Fibroblast of lung (primary cell): Measurements from ENCODE around the gene ATP10B. TPM values are rescaled to one million over a fixed set of nuclear protein-coding genes. Genes with fewer than 3 reads are reported as not detected.

ENCODE experiments used
- DNase-seq, 2 donors: peaks; one replicate each; pipeline versions ENCODE4 v3.0.0 to v3.0.0-alpha.2; 2010; ENCODE audit warnings: low read depth in 2 of 2
- H2AFZ ChIP-seq: 2 replicates; pipeline ENCODE4 v1.5.1; 2012; ENCODE audit warnings: low read length, control low read depth, inconsistent platforms
- H3K27ac ChIP-seq: 2 replicates; pipeline ENCODE4 v1.5.1; 2011; ENCODE audit warnings: low read length, control low read depth; ENCODE audit not compliant: insufficient read depth
- H3K27me3 ChIP-seq: 2 replicates; pipeline ENCODE4 v1.5.1; 2011; ENCODE audit warnings: mild to moderate bottlenecking, low read length; ENCODE audit not compliant: control insufficient read depth, insufficient read depth
- H3K36me3 ChIP-seq: 2 replicates; pipeline ENCODE4 v1.5.1; 2011; ENCODE audit warnings: low read length; ENCODE audit not compliant: control insufficient read depth, insufficient read depth
- H3K4me1 ChIP-seq: 2 replicates; pipeline ENCODE4 v1.5.1; 2011; ENCODE audit warnings: low read length; ENCODE audit not compliant: control insufficient read depth, insufficient read depth; ENCODE audit errors: extremely low read depth
- H3K4me2 ChIP-seq: 2 replicates; pipeline ENCODE4 v1.5.1; 2011; ENCODE audit warnings: low read length, control low read depth; ENCODE audit not compliant: insufficient read depth; ENCODE audit errors: extremely low read depth
- H3K4me3 ChIP-seq, 4 experiments: fragments of 200-600 bp in 1 of 4; sonication (generic) in 1 of 4; replicated peaks in 1 of 4; 2 replicates each; pipeline ENCODE4 v1.5.1; 2011 to 2016; ENCODE audit warnings: low read length in 4 of 4, low read depth in 3 of 4, mild to moderate bottlenecking in 3 of 4, control low read depth in 2 of 4, inconsistent platforms in 1 of 4, mixed read lengths in 1 of 4; ENCODE audit not compliant: insufficient read depth in 1 of 4; ENCODE audit errors: control extremely low read depth in 1 of 4
- H3K79me2 ChIP-seq: 2 replicates; pipeline ENCODE4 v1.5.1; 2012; ENCODE audit warnings: mild to moderate bottlenecking, low read length, inconsistent platforms; ENCODE audit not compliant: control insufficient read depth, insufficient read depth
- H3K9ac ChIP-seq: 2 replicates; pipeline ENCODE4 v1.5.1; 2011; ENCODE audit warnings: mild to moderate bottlenecking, low read length, control low read depth; ENCODE audit not compliant: insufficient read depth
- H3K9me3 ChIP-seq: 2 replicates; pipeline ENCODE4 v1.5.1; 2012; ENCODE audit warnings: low read depth, low read length; ENCODE audit not compliant: control insufficient read depth, insufficient read depth
- H4K20me1 ChIP-seq: 2 replicates; pipeline ENCODE4 v1.5.1; 2011; ENCODE audit warnings: low read length; ENCODE audit not compliant: control insufficient read depth, insufficient read depth; ENCODE audit errors: extremely low read depth
- EZH2 ChIP-seq: IDR thresholded peaks from 2 replicates; pipeline ENCODE4 v1.5.1; 2012; ENCODE audit warnings: low read length, control low read depth, mild to moderate bottlenecking; ENCODE audit errors: missing control alignments
- polyA plus RNA-seq, 2 donors: library from polyadenylated mRNA; depleted of rRNA in 1 of 2; stranded (reverse) in 1 of 2; unstranded in 1 of 2; fragments of >200 nt; gene quantifications; 2 replicates each; pipeline ENCODE4 v1.2.1, GENCODE V29; 2011 to 2012; ENCODE audit warnings: missing spikeins in 1 of 2
- total RNA-seq: library from RNA; depleted of rRNA; stranded (reverse); fragments of >200 nt; gene quantifications from 2 replicates; pipeline ENCODE4 v1.2.1, GENCODE V29; 2014
- TF ChIP-seq, protein P1 (sequence below), 2 donors: IDR thresholded peaks in 1 of 2; conservative IDR thresholded peaks in 1 of 2; 1 replicate in 1 of 2; 2 replicates in 1 of 2; pipeline ENCODE4 v1.5.1; 2011 to 2012; ENCODE audit warnings: low read length in 2 of 2, control low read depth in 1 of 2, inconsistent platforms in 1 of 2, low read depth in 1 of 2, mild to moderate bottlenecking in 1 of 2

The ATP10B gene
- total and polyA plus RNA-seq, 2 donors (not counting 1 experiment from before 2014, with no cell fraction given), result not detected

DNA sequence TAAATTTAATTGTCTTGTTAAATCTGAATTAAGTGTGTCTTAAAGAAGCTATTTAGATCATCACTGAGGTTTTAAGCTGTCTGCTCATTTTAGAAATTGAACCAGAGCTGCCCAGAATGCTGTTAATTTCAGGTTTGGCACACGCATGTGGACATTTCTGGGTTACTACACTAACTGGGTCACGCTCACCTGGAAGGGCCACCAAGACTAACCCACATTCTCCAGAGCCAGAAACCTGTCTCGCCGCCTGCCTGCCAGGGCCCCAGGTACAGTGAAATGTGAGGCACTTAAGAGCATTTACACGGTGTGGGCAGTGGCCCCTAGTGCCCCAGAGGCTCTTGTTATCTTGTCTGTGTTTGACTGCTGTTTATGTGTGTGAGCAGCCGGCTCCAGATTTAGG, 46.6 kb downstream of the ATP10B start:
- H2AFZ ChIP-seq, result no peak overlapping the region
- H4K20me1 ChIP-seq, result no peaks in the 10 kb centered on the region
- no peaks in the 10 kb centered on the region for H3K79me2 ChIP-seq
- no peak for DNase-seq
- no peaks in the 10 kb centered on the region for H3K9me3 ChIP-seq
- TF ChIP-seq, protein P1, sequence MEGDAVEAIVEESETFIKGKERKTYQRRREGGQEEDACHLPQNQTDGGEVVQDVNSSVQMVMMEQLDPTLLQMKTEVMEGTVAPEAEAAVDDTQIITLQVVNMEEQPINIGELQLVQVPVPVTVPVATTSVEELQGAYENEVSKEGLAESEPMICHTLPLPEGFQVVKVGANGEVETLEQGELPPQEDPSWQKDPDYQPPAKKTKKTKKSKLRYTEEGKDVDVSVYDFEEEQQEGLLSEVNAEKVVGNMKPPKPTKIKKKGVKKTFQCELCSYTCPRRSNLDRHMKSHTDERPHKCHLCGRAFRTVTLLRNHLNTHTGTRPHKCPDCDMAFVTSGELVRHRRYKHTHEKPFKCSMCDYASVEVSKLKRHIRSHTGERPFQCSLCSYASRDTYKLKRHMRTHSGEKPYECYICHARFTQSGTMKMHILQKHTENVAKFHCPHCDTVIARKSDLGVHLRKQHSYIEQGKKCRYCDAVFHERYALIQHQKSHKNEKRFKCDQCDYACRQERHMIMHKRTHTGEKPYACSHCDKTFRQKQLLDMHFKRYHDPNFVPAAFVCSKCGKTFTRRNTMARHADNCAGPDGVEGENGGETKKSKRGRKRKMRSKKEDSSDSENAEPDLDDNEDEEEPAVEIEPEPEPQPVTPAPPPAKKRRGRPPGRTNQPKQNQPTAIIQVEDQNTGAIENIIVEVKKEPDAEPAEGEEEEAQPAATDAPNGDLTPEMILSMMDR (conservative IDR thresholded peaks at IDR 0.05 in 1 of 2, IDR thresholded peaks at IDR 0.05 in 1 of 2; ENCODE audit: low read depth in 1 of 2, low read length in 2 of 2), result no peak
- TF ChIP-seq EZH2, result no peak
- H3K36me3 ChIP-seq, result no peaks in the 10 kb centered on the region
- no peaks in the 10 kb centered on the region for H3K4me1 ChIP-seq
- H3K27me3 ChIP-seq, result no peaks in the 10 kb centered on the region
- no peak overlapping the region for H3K4me2 ChIP-seq
- H3K4me3 ChIP-seq, result no peak overlapping the region
- H3K27ac ChIP-seq, result no peak overlapping the region
- H3K9ac ChIP-seq, result no peak overlapping the region

DNA sequence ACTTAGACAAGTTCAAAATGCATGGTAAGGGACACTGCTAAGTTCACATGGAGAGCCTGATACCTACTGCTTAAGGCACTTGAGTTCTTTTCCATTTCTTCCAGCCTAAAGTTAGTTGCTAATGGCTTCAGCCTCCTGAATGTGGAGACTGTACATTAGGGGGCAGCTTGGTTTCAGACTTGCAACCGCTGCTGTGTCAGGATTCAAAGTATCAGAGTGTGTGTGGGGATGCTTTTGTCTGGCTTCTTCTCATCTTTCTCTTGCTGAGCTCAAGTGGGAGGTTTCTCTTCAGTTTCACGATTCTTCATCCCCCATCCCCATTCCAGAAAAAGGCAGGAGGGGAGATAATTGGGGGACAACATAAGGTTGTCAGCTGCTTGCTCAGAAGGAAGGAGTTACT, 49.4 kb downstream of the ATP10B start:
- TF ChIP-seq, protein P1 (conservative IDR thresholded peaks at IDR 0.05 in 1 of 2, IDR thresholded peaks at IDR 0.05 in 1 of 2; ENCODE audit: low read depth in 1 of 2, low read length in 2 of 2), result peak in 1 of 2 donors; percentile 8
- no peak for TF ChIP-seq EZH2
- no peaks in the 10 kb centered on the region for H3K9me3 ChIP-seq
- H3K27me3 ChIP-seq, result no peaks in the 10 kb centered on the region
- DNase-seq, result peak in 1 of 2 donors; percentile 1
- H4K20me1 ChIP-seq, result no peaks in the 10 kb centered on the region
- no peaks in the 10 kb centered on the region for H3K36me3 ChIP-seq
- H2AFZ ChIP-seq, result no peak overlapping the region
- H3K27ac ChIP-seq, result no peak overlapping the region
- no peak overlapping the region for H3K4me2 ChIP-seq
- no peak overlapping the region for H3K9ac ChIP-seq
- no peaks in the 10 kb centered on the region for H3K79me2 ChIP-seq
- no peaks in the 10 kb centered on the region for H3K4me1 ChIP-seq
- no peak overlapping the region for H3K4me3 ChIP-seq

DNA sequence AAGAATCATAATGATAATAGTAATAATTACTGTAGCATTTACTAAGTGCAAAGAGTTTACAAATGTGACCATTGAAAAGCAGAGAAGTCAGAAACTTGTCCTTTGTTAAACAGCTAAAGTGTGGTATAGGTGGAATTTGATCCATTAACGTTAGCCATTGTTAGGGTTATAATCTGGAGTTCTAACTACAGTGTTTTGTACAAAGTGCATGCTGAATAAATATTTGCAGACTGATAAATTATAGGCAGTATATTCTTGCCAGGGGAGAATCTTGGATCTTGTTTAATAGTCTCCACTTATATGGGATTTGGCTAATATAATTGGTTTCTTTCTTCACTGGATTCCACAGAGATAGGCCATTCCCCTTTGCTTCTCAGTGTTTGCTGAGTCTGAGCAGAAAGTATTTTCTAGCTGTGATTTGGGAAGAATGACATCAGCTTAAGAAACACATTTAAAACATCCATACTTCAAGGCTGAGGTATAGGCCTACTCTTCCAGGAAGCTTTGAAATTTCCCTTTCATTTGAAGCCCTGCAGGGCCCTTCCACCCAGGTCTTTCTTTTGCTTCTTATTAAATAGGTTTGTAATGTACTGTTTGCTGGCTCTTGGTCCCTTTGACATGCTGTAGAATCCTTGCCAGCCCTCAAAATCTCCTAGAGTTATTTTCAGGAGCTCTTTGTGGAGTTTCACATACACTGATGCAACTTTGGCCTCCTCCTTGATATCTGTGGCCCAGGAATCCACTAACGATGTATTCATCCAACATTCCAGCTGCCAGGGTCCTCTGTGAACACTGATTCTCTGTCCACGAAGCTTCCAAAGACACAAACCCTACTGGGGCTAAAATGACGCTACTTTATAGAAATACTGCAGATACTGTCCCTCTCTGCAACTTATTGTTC, 51.4 kb downstream of the ATP10B start:
- Histone ChIP-seq H2AFZ (no peak overlapping the region), H3K4me3 (no peak overlapping the region), H3K27ac (no peak overlapping the region), H3K79me2 (no peaks in the 10 kb centered on the region), H3K9ac (no peak overlapping the region), H4K20me1 (no peaks in the 10 kb centered on the region), H3K36me3 (no peaks in the 10 kb centered on the region), H3K9me3 (no peaks in the 10 kb centered on the region), H3K27me3 (no peaks in the 10 kb centered on the region), H3K4me1 (no peaks in the 10 kb centered on the region), H3K4me2 (no peak overlapping the region)
- DNase-seq, result no peak
- TF ChIP-seq, protein P1 (conservative IDR thresholded peaks at IDR 0.05 in 1 of 2, IDR thresholded peaks at IDR 0.05 in 1 of 2; ENCODE audit: low read depth in 1 of 2, low read length in 2 of 2), result no peak
- no peak for TF ChIP-seq EZH2
